Stimulated activated CD4-positive, alpha-beta T cell treated with anti-CD3 and anti-CD28 coated beads, Interleukin-2, amount 100 ng/mL, for 24 hours (primary cell): ENCODE results near the gene NTNG1.
"Not testable (repeated sequence)": the region's sequence is repeated elsewhere in the genome, so short reads cannot be mapped to it uniquely, and the experiment has no call there.

Experiments
- DNase-seq, 2 donors: peaks; one replicate each; pipeline ENCODE4 v3.0.0-alpha.2; 2020

NTNG1 gene

GRCh38 chr1:107202007-107202406 lies 61.2 kb downstream of the NTNG1 start:
- DNase-seq: no peak

GRCh38 chr1:107213225-107213624 lies 72.4 kb downstream of the NTNG1 start:
- no peak for DNase-seq

GRCh38 chr1:107220036-107220435 lies 79.2 kb downstream of the NTNG1 start:
- DNase-seq: no peak

- no peak for DNase-seq
Observed at GRCh38 chr1:107225706-107226105, 84.9 kb downstream of the NTNG1 start.

DNA sequence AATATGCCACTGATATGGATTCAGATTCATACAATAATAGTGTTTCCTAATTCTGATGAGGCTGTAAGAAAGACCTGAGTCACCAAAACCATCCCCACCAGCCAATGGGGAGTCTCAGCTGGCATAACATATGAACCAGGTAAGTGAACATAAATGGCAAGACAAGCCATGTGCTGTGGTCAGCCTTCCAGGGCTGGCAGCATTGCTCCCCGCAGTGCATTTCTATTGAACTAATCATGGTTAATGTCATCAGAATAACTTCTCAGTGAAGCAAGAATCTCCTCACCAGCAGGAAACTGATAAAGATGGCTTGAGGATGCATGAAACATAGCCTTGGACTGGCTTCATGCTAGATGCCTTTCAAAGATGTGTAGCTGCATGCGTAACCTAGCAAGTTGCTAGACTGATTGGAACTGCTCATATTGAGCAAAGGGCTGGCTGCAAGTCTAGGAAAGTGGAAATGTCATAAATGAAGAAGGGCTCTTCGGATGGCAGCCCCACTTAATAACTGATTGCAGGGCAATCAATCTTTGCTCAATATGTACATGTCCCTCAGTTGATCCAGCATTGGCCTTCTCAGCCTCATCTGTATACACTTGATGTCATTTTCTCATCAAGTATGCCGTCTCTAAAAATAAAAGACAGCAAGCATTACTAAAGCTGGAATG lies 88.0 kb downstream of the NTNG1 start:
- DNase-seq: no peak

GRCh38 chr1:107229711-107230110 lies 88.9 kb downstream of the NTNG1 start:
- DNase-seq: no peak

DNA sequence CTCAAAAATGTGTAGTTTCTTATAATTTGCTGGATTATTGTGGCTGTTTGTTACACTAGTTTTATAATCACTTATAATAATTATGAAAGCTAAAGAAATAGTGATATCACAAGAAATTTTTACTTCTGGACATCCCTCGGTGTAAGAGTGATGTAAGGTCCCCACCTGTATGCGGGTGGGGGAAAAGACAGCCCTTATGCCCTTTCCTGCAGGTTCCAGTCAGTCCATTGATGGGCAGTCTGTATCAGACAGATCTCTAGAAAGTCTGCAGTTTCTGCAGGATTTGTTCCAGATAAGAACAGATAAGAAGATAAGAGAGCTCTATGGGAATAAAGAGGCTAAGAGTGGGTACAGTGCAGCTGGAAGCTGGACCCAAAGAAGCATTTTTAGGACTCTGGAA lies 89.3 kb downstream of the NTNG1 start:
- DNase-seq: no peak

DNA sequence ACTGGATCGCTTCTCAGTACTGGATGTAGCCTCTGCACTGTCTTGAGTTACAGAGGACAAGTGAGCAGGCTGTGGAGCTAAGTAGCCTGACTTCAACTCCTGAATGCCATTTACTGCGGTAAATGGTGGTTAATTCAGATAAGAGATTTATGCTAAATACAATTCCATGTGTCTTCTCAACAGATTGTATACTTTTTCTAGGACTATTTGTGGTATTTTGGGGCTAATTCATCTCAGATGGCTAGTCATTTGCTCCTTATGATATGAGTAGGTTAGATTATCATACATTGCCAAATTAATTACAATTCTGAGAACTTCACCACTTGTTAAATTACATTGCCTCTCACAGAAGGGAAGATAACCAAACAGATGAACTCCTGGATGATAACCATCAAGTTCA lies 90.5 kb downstream of the NTNG1 start:
- DNase-seq: no peak

GRCh38 chr1:107232426-107232825 lies 91.6 kb downstream of the NTNG1 start:
- DNase-seq: no peak

GRCh38 chr1:107236760-107237159 lies 95.9 kb downstream of the NTNG1 start:
- not testable (repeated sequence) for DNase-seq

GRCh38 chr1:107243461-107243860 lies 102.6 kb downstream of the NTNG1 start:
- no peak for DNase-seq

- no peak for DNase-seq
Observed at GRCh38 chr1:107244709-107245500, 104.1 kb downstream of the NTNG1 start.

DNA sequence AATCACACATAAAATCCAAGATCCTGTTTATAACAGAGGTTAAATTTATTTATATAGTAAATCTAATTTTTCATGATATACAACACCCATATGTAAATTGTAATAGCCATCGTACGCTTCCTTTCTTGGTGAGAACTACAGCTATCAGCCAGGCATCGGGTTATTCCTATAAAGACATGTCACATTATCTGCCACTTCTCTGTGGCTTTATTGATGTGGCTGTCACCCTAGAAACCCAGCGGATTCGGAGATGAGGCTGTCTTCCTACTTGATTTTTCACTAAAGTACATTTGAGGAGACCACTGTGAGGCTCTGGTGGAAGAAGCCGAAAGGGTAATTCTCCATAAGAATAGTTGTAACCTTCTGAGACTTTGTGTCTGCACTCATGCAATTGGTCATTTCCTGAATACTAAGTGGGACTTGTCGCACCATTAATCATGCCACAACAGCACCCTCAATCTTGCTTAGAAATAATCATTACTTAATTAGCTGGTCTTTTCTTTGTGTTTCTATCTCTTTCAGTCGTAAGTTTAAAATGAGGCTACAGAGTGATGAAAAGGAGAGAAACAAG lies 106.0 kb downstream of the NTNG1 start:
- DNase-seq: no peak

DNA sequence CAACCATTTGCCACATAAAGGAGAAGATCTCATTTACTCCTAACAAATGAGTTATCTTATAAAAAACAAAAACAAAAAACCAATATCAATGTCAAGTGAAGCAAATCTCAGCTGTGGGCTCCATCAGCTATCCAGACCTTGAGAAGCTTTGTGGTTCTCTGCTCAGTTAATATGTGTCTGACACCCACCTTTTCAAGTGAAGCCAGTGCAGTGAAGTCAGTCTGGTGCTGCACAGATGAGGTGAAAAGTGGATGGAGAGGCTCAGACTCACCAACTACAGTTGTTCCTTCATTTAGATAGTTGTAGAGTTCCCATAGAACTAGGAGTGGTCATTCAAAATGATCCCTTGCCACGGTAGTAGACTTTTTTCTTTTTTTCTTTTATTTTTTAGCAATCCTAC lies 106.8 kb downstream of the NTNG1 start:
- no peak for DNase-seq

- no peak for DNase-seq
Observed at GRCh38 chr1:107250169-107250568, 109.3 kb downstream of the NTNG1 start.

DNA sequence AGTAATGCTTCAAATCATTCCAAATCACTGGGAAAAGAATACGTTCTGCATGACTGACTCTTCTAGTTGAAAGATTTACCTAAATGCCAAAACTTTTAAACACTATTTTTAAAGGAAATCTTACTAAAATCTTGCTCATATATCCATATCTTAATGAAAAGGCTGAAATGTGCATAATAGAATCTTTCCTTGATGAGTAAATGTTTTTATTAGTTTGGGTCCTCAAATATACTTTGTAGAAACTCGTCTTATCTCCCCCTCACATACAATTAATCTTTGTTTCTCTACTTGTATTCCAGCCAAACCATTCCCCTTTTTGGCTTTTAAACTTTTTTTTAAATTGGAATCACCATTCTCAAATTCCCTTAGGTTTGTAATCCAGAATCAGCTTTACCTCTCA lies 110.2 kb downstream of the NTNG1 start:
- no peak for DNase-seq

DNA sequence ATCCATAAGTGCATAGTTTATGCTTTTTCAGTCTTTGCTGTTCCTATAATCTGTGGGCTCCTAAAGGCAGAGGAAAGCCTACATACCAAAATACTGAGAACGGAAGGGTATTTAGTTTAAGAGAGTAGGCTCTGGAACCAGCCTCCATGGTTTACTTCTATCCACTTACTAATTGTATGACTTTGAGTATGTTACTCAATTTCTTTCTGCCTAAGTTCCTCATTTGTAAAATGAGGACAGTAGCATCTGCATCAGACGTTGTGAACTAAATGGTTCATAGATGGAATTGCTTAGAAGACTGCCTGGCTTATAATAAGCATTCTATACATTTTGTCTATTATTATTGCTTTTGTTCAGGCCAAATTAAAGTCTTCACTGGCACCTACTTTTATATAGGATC lies 111.0 kb downstream of the NTNG1 start:
- no peak for DNase-seq

DNA sequence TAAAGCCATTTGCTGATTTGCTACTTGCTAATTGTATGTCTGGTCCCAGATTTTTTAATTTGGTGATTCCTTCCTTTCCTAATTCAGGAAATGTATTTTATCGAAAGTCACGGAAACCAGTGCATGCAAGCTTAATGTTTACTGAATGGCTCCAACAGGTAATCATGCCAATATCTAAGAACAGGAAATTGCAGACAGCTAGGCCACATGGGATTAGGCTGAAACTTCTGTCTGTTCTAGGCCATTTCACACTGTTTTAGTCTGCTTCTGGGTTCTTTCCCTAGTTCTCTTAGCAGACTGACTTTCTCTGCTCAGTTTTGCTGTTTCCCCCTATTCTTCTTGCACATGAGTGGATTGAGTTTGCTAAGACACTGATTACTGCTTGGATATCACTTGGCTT lies 111.4 kb downstream of the NTNG1 start:
- no peak for DNase-seq

- DNase-seq: no peak
Observed at GRCh38 chr1:107254306-107254705, 113.5 kb downstream of the NTNG1 start.

- no peak for DNase-seq
Observed at GRCh38 chr1:107255469-107255868, 114.6 kb downstream of the NTNG1 start.

DNA sequence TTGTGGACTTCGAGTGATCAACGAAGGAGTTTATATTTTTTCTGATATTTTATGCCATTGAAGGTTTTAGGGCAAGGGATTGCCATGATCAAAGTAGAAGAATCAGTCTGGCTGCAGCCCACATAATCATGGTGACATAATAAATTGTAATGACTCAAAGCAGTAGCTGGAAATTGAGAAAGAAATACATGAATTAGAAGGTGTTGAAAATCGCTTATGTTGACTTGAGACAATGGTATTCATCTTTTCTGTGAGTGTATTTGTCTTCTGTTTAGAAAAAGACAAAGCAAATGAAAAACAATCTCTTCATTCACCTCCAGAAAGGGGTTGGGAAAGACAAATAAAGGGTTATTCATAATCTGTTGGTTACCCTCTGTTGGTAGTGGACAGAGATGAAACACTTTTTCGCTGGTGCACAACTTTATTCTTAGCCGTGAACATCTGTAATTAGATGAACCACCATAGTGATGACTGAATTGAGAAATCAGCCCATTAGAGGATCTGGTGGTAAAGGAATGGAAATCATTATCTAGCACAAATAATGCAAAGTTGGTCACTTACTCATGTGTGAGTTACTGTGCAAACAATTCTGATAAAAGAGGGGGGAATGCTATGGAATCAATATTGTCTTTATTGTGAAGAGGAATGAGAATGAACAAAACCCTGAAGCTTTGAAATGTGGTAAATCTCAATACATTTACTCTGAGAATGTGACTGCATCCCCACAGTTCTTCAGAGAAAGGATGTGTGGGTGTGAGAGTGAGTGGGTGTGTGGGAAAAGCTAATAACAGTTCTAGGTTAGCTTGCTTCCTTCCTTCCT lies 121.8 kb downstream of the NTNG1 start:
- DNase-seq: no peak

DNA sequence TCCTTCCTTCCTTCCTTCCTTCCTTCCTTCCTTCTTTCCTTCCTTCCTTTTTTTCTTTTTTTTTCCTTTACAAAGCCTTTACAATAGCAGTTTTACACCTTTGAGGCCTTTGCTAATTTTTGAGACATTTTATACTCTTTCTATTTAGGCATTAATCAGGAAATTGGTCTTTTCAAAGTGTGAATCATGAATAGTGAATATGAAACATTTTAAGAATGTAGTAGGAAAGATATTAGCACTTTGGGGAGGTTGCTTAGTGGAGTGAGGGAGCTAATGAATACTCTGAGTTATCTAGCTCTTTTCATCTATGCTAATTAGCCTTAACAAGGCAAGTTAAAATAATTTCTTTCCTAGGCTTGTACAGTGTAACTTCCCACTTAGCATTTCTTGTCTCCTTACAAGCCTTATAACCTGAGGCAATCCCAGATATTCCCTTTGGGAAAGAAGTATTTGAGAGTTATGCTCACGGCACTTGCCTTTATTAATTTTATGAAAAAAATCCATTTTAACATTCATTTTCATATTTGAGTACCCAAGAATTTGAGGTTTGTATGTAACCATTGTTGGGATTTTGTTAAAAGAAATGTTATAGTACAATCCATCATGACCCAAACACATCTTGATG lies 122.6 kb downstream of the NTNG1 start:
- no peak for DNase-seq

- DNase-seq: no peak
Observed at GRCh38 chr1:107264007-107264406, 123.2 kb downstream of the NTNG1 start.
